Spleen (tissue), 7 donors: ENCODE results near the gene FN3KRP.

ENCODE experiments used
- POLR2A ChIP-seq, 3 donors: fragments of 450-650 bp; IDR thresholded peaks; one replicate each; pipeline ENCODE4 v1.5.1; 2017; ENCODE audit warnings: antibody characterized with exemption in 3 of 3, mild to moderate bottlenecking in 1 of 3
- POLR2AphosphoS5 ChIP-seq, 3 donors: sonication (generic); formaldehyde crosslinking; IDR thresholded peaks; one replicate each; pipeline ENCODE4 v1.5.1; 2017; ENCODE audit warnings: antibody characterized with exemption in 3 of 3
- TF ChIP-seq, protein P1 (sequence below), 11 experiments: fragments of 200-600 bp in 7 of 11; fragments of 450-650 bp in 4 of 11; sonication (generic) in 4 of 11; IDR thresholded peaks in 8 of 11; conservative IDR thresholded peaks in 3 of 11; 1 replicate in 7 of 11; 2 replicates in 4 of 11; pipeline versions ENCODE4 v1.4.0 to v1.8.0; 2016 to 2021; ENCODE audit warnings: antibody characterized with exemption in 11 of 11, inconsistent platforms in 4 of 11, mild to moderate bottlenecking in 1 of 11
- donor health status: DM: no; HTN: no; CAD: no; lungs with moderate emphysema.
- donor health status: DM: no; HTN: no; CAD: no.
- donor health status: DM: no; HTN: no; CAD: no.

DNA sequence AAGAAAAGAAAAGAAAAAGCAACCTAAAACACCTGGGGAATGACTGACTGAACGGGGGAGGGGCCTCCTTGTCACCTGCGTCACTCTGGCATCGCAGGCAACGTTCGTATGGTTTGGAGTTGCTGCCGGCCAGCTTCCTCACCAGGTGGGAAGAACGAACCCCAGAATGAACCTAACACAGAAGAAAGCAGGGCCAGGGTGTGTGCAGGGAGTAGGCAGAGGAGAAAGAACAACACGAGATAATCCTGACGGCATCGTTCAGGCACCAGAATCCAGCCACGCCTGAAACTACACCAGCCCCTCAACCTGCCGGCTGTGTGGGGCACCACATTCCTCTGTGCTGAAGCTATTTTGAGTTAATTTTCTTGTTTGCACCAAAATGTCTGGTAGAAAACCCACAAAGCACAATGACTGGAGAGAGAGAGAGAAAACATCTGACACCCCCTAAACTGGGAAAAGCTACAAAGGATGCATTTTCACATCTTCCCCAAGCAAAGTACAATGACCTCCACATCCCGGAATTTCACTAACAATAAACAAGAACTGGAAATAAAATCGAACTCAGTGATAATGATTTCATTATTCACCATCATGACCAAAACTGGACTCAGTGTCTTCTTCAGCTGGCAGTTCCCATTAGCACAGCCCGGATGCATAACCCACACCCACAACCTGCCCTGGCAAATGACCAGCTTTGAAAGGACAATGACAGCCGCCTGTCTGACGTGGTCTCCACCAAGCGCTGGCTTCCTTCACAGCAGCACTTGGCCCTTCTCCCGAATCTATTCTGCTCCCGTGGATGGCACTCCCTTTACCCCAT lies 41.6 kb upstream of the FN3KRP start:
- TF ChIP-seq POLR2A (IDR thresholded peaks at IDR 0.05) (no peak), POLR2AphosphoS5 (IDR thresholded peaks at IDR 0.05) (no peak)
- TF ChIP-seq, protein P1, sequence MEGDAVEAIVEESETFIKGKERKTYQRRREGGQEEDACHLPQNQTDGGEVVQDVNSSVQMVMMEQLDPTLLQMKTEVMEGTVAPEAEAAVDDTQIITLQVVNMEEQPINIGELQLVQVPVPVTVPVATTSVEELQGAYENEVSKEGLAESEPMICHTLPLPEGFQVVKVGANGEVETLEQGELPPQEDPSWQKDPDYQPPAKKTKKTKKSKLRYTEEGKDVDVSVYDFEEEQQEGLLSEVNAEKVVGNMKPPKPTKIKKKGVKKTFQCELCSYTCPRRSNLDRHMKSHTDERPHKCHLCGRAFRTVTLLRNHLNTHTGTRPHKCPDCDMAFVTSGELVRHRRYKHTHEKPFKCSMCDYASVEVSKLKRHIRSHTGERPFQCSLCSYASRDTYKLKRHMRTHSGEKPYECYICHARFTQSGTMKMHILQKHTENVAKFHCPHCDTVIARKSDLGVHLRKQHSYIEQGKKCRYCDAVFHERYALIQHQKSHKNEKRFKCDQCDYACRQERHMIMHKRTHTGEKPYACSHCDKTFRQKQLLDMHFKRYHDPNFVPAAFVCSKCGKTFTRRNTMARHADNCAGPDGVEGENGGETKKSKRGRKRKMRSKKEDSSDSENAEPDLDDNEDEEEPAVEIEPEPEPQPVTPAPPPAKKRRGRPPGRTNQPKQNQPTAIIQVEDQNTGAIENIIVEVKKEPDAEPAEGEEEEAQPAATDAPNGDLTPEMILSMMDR (IDR thresholded peaks at IDR 0.05 in 8 of 11, conservative IDR thresholded peaks at IDR 0.05 in 3 of 11): no peak
